ENCODE measurements around the gene L3MBTL4. TPM values are rescaled to one million over a fixed set of nuclear protein-coding genes. Genes with fewer than 3 reads are reported as not detected.

The L3MBTL4 gene
- total and polyA plus RNA-seq, 8 donors, result 2.5 to 15.1 (median 6.4) TPM

- no peak for FAIRE-seq
Measured at GRCh38 chr18:6103741-6104140, 311.0 kb downstream of the L3MBTL4 start.

GRCh38 chr18:6096730-6097129, 318.0 kb downstream of the L3MBTL4 start:
- no peak overlapping the region for H3K27ac ChIP-seq
- TF ChIP-seq CTCF (IDR thresholded peaks at IDR 0.05), result no peak
- no peaks in the 10 kb centered on the region for H3K27me3 ChIP-seq
- intact Hi-C loops (cut with DNase I), result no loop called here
- no peaks in the 10 kb centered on the region for H3K36me3 ChIP-seq
- H3K9me3 ChIP-seq, result no peaks in the 10 kb centered on the region
- DNase-seq (no peak), ATAC-seq (no peak), FAIRE-seq (no peak)
- no peaks in the 10 kb centered on the region for H3K4me1 ChIP-seq
- no peak overlapping the region for H3K4me3 ChIP-seq

More at GRCh38 chr18:6103741-6104140, 311.0 kb downstream of the L3MBTL4 start:
- DNase-seq (no peak), ATAC-seq (no peak)
- no peak for TF ChIP-seq CTCF (IDR thresholded peaks at IDR 0.05)
- Histone ChIP-seq H3K27me3 (no peaks in the 10 kb centered on the region), H3K36me3 (no peaks in the 10 kb centered on the region), H3K9me3 (no peaks in the 10 kb centered on the region), H3K4me1 (peaks cover 0 to 6% (median 0%) of the 10 kb centered on the region in 3 donors), H3K27ac (no peak overlapping the region), H3K4me3 (no peak overlapping the region)
- 46 to 48% methylated on average over 3 of the region's 3 CpGs for WGBS, 2 donors
- intact Hi-C loops (cut with DNase I), result no loop called here

- H3K27ac ChIP-seq, result no peak overlapping the region
- no peaks in the 10 kb centered on the region for H3K9me3 ChIP-seq
- no peaks in the 10 kb centered on the region for H3K4me1 ChIP-seq
- H3K27me3 ChIP-seq, result no peaks in the 10 kb centered on the region
- intact Hi-C loops (cut with DNase I), result no loop called here
- no peaks in the 10 kb centered on the region for H3K36me3 ChIP-seq
- DNase-seq (no peak), ATAC-seq (no peak), FAIRE-seq (no peak)
- WGBS, 2 donors, result 87 to 90% methylated on average over 2 of the region's 2 CpGs
- H3K4me3 ChIP-seq, result no peak overlapping the region
- no peak for TF ChIP-seq CTCF (IDR thresholded peaks at IDR 0.05)
Measured at GRCh38 chr18:6088432-6088831, 326.3 kb downstream of the L3MBTL4 start.

GRCh38 chr18:6086731-6087130, 328.0 kb downstream of the L3MBTL4 start:
- WGBS, 2 donors, result 94% methylated on average over 2 of the region's 2 CpGs
- Histone ChIP-seq H3K4me1 (no peaks in the 10 kb centered on the region), H3K9me3 (no peaks in the 10 kb centered on the region), H3K27me3 (no peaks in the 10 kb centered on the region), H3K4me3 (no peak overlapping the region), H3K27ac (no peak overlapping the region), H3K36me3 (no peaks in the 10 kb centered on the region)
- FAIRE-seq, result no peak
- no peak for TF ChIP-seq CTCF (IDR thresholded peaks at IDR 0.05)
- ATAC-seq, result no peak
- DNase-seq, result no peak
- intact Hi-C loops (cut with DNase I), result no loop called here

- DNase-seq (no peak), ATAC-seq (no peak), FAIRE-seq (no peak)
- no peak overlapping the region for H3K27ac ChIP-seq
- WGBS, 2 donors, result 70 to 86% methylated on average over 2 of the region's 2 CpGs
- H3K4me3 ChIP-seq, result no peak overlapping the region
- no peak for TF ChIP-seq CTCF (IDR thresholded peaks at IDR 0.05)
- intact Hi-C loops (cut with DNase I), result no loop called here
- H3K27me3 ChIP-seq, result no peaks in the 10 kb centered on the region
- H3K36me3 ChIP-seq, result no peaks in the 10 kb centered on the region
- H3K4me1 ChIP-seq, result no peaks in the 10 kb centered on the region
- H3K9me3 ChIP-seq, result no peaks in the 10 kb centered on the region
Measured at GRCh38 chr18:6079406-6079805, 335.3 kb downstream of the L3MBTL4 start.
